Hepatocyte (in vitro differentiated cells): ENCODE data around the gene CLASRP.
"Not testable (repeated sequence)": the region's sequence is repeated elsewhere in the genome, so short reads cannot be mapped to it uniquely, and the experiment has no call there.

ENCODE experiments used
- EZH2 ChIP-seq: fragments of 200-600 bp; sonication (generic); IDR thresholded peaks from 2 replicates; pipeline ENCODE4 v1.6.1; 2016; ENCODE audit warnings: antibody characterized with exemption, mild to moderate bottlenecking, borderline replicate concordance
- EZH2phosphoT487 ChIP-seq: fragments of 200-600 bp; sonication (generic); IDR thresholded peaks from one replicate; pipeline ENCODE4 v1.6.1; 2018; ENCODE audit warnings: antibody characterized with exemption, mild to moderate bottlenecking, low read depth, moderate library complexity; ENCODE audit not compliant: unreplicated experiment, severe bottlenecking
- TF ChIP-seq, protein P1 (sequence below): fragments of 200-600 bp; sonication (generic); IDR thresholded peaks from 2 replicates; pipeline ENCODE4 v1.5.1; 2016; ENCODE audit warnings: antibody characterized with exemption, mild to moderate bottlenecking; ENCODE audit not compliant: poor library complexity

DNA sequence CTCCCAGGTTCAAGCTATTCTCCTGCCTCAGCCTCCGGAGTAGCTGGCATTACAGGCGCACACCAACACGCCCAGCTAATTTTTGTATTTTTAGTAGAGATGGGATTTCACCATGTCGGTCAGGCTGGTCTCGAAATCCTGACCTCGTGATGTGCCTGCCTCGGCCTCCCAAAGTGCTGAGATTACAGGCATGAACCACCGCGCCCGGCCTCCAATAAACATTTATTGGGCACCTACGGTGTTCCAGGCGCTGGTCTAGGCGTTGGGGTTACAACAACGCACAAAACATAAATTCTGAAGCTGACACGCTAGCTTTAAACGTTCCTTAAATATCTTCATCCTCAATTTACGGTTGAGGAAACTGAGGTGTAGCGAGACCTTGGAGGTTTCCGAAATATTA, 38.2 kb upstream of the CLASRP start:
- TF ChIP-seq, protein P1, sequence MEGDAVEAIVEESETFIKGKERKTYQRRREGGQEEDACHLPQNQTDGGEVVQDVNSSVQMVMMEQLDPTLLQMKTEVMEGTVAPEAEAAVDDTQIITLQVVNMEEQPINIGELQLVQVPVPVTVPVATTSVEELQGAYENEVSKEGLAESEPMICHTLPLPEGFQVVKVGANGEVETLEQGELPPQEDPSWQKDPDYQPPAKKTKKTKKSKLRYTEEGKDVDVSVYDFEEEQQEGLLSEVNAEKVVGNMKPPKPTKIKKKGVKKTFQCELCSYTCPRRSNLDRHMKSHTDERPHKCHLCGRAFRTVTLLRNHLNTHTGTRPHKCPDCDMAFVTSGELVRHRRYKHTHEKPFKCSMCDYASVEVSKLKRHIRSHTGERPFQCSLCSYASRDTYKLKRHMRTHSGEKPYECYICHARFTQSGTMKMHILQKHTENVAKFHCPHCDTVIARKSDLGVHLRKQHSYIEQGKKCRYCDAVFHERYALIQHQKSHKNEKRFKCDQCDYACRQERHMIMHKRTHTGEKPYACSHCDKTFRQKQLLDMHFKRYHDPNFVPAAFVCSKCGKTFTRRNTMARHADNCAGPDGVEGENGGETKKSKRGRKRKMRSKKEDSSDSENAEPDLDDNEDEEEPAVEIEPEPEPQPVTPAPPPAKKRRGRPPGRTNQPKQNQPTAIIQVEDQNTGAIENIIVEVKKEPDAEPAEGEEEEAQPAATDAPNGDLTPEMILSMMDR: not testable (repeated sequence)
- not testable (repeated sequence) for TF ChIP-seq EZH2, EZH2phosphoT487
